ENCODE measurements around the gene CLIC4.

DNA sequence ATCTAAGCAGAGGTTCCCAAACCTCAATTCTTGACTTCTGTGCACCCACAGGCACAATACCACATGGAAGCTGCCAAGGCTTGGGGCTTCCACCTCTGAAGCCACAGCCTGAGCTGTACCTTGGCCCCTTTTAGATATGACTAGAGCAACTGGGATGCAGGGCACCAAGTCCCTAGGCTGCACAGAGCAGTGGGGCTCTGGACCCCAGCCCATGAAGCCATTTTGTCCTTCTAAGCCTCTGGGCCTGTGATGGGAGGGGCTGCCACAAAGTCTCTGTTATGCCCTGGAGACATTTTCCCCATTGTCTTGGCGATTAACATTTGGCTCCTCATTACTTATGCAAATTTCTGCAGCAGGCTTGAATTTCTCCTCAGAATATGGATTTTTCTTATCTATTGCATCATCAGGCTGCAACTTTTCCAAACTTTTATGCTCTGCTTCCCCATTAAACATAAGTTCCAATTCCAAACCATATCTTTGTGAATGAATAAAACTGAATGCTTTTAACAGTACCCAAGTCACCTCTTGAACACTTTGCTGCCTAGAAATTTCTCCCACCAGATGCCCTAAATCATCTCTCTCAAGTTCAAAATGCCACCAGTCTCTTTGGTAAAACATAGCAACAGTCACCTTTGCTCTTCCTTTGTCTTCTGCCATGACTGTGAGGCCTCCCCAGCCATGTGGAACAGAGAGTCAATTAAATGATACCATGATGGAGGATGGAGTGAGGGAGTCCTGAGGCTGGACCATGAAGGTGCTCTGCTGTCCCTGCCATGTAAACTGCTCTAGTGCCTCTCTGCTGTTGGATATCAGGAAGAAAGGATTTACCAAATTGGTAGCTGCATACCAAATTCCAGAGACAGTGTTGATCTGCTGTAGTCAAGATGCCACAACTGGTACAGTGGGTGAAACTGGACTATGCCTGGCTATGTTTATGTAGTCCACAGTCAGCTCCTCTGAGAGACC lies 147.2 kb downstream of the CLIC4 start:
- TF ChIP-seq YY1 (IDR thresholded peaks at IDR 0.05; ENCODE audit: insufficient read depth, insufficient read length), result no peak
- TF ChIP-seq ZNF274 (IDR thresholded peaks at IDR 0.05; ENCODE audit: low read depth, low read length), result no peak
- TF ChIP-seq SUZ12 (IDR thresholded peaks at IDR 0.05; ENCODE audit: extremely low read depth, insufficient read depth, insufficient read length), result no peak

All from NT2/D1 (cell line).